ENCODE results near the gene IGF1R. TPM values are rescaled to one million over a fixed set of nuclear protein-coding genes. Genes with fewer than 3 reads are reported as not detected.

Gene IGF1R
- total RNA-seq, 1 donor from 2014 or later = 23.5 TPM

DNA sequence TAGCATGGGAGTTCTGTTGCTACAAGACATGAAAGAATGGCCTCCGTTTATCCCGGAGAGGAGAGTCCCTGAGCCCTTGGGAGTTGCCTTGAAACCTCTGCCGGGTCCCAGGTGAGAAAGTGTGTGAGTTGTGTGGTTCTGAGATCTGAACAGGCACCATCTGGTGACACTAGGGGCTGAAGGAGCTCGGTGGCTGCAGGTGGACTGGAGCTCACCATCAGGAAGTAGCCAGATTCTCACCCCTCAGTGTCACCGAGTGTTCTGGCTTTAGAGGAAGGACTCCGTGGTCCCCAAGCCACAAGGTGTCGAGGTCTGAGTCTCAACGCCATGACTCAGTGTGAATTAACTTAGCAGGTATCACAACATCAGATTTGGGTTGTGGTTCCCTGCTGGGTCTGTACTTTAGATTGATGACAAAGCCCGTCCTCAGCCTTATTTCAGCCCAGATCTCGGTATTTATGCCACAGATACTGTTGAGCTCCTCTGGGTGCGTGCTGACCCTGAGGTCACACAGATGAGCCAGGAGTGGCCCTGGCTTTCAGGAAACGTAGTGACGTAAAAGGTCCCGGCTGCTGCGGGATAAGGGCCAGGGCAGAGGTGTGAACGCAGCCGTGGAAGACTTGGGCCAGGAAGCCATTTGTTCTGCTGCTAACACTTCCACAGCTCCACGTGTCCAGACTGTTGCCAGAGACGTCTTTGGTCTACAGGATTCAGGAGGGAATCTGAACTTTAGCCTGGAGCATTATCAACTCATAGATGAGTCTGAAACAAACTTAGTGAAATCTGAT lies 304.9 kb downstream of the IGF1R start:
- Histone ChIP-seq H3K27ac (no peak overlapping the region), H4K20me1 (ENCODE audit: low read depth) (no peaks in the 10 kb centered on the region)

GRCh38 chr15:98953968-98954367 lies 305.6 kb downstream of the IGF1R start:
- Histone ChIP-seq H4K20me1 (ENCODE audit: low read depth) (no peaks in the 10 kb centered on the region), H3K27me3 (no peaks in the 10 kb centered on the region), H3K36me3 (no peaks in the 10 kb centered on the region), H2AFZ (replicated peaks) (no peak overlapping the region), H3K79me2 (ENCODE audit: low read depth) (no peaks in the 10 kb centered on the region), H3K9me3 (ENCODE audit: low read depth) (no peaks in the 10 kb centered on the region), H3K4me1 (no peaks in the 10 kb centered on the region), H3K9ac (no peak overlapping the region), H3F3A (ENCODE audit: low read depth) (no peaks in the 10 kb centered on the region), H3K4me2 (no peak overlapping the region), H3K27ac (no peak overlapping the region), H3K4me3 (no peak overlapping the region)
- no peaks in the 10 kb centered on the region for H3K9me3 Mint-ChIP-seq
- DNase-seq (ENCODE audit: low spot score) = no peak
- TF ChIP-seq EZH2phosphoT487 (IDR thresholded peaks at IDR 0.05) (no peak), CTCF (IDR thresholded peaks at IDR 0.05) (no peak), EZH2 (IDR thresholded peaks at IDR 0.05) (no peak)
- H3K27ac Mint-ChIP-seq = no peak overlapping the region
- peaks cover 22% of the 10 kb centered on the region for H3K36me3 Mint-ChIP-seq
- H3K4me3 Mint-ChIP-seq = no peak overlapping the region
- no peaks in the 10 kb centered on the region for H3K4me1 Mint-ChIP-seq
- peaks cover 5% of the 10 kb centered on the region for H3K27me3 Mint-ChIP-seq (ENCODE audit: insufficient read depth, low read depth)

More for the DNA sequence above, 304.9 kb downstream of the IGF1R start:
- Histone ChIP-seq H3K4me2 (no peak overlapping the region), H3K4me3 (no peak overlapping the region), H3K36me3 (no peaks in the 10 kb centered on the region), H3K79me2 (ENCODE audit: low read depth) (no peaks in the 10 kb centered on the region), H3K9me3 (ENCODE audit: low read depth) (no peaks in the 10 kb centered on the region), H2AFZ (replicated peaks) (no peak overlapping the region), H3F3A (ENCODE audit: low read depth) (no peaks in the 10 kb centered on the region), H3K4me1 (no peaks in the 10 kb centered on the region), H3K9ac (no peak overlapping the region), H3K27me3 (no peaks in the 10 kb centered on the region)
- DNase-seq (ENCODE audit: low spot score) = no peak
- Mint-ChIP-seq H3K36me3 (peaks cover 21% of the 10 kb centered on the region), H3K27me3 (ENCODE audit: insufficient read depth, low read depth) (peaks cover 5% of the 10 kb centered on the region), H3K27ac (no peak overlapping the region), H3K9me3 (no peaks in the 10 kb centered on the region), H3K4me1 (no peaks in the 10 kb centered on the region), H3K4me3 (no peak overlapping the region)
- TF ChIP-seq EZH2phosphoT487 (IDR thresholded peaks at IDR 0.05) = no peak
- no peak for TF ChIP-seq EZH2 (IDR thresholded peaks at IDR 0.05)
- TF ChIP-seq CTCF (IDR thresholded peaks at IDR 0.05) = no peak

GRCh38 chr15:98954411-98954810 lies 306.1 kb downstream of the IGF1R start:
- Mint-ChIP-seq H3K4me1 (no peaks in the 10 kb centered on the region), H3K36me3 (peaks cover 20% of the 10 kb centered on the region), H3K27ac (no peak overlapping the region), H3K27me3 (ENCODE audit: insufficient read depth, low read depth) (peaks cover 5% of the 10 kb centered on the region), H3K9me3 (no peaks in the 10 kb centered on the region), H3K4me3 (no peak overlapping the region)
- H3K27me3 ChIP-seq = no peaks in the 10 kb centered on the region
- H3K9me3 ChIP-seq (ENCODE audit: low read depth) = no peaks in the 10 kb centered on the region
- H3K4me1 ChIP-seq = no peaks in the 10 kb centered on the region
- no peak overlapping the region for H3K4me3 ChIP-seq
- no peaks in the 10 kb centered on the region for H4K20me1 ChIP-seq (ENCODE audit: low read depth)
- no peaks in the 10 kb centered on the region for H3F3A ChIP-seq (ENCODE audit: low read depth)
- DNase-seq (ENCODE audit: low spot score) = no peak
- H3K27ac ChIP-seq = no peak overlapping the region
- H2AFZ ChIP-seq (replicated peaks) = no peak overlapping the region
- H3K4me2 ChIP-seq = no peak overlapping the region
- TF ChIP-seq EZH2phosphoT487 (IDR thresholded peaks at IDR 0.05) (no peak), EZH2 (IDR thresholded peaks at IDR 0.05) (no peak), CTCF (IDR thresholded peaks at IDR 0.05) (no peak)
- H3K36me3 ChIP-seq = no peaks in the 10 kb centered on the region
- H3K79me2 ChIP-seq (ENCODE audit: low read depth) = no peaks in the 10 kb centered on the region
- H3K9ac ChIP-seq = no peak overlapping the region

Measured in neural progenitor cell (in vitro differentiated cells).